ENCODE measurements around the gene TSHZ2. TPM values are rescaled to one million over a fixed set of nuclear protein-coding genes. Genes with fewer than 3 reads are reported as not detected.

Gene TSHZ2
- total RNA-seq, 1 experiment from 2014 or later, result 0.20 TPM

DNA sequence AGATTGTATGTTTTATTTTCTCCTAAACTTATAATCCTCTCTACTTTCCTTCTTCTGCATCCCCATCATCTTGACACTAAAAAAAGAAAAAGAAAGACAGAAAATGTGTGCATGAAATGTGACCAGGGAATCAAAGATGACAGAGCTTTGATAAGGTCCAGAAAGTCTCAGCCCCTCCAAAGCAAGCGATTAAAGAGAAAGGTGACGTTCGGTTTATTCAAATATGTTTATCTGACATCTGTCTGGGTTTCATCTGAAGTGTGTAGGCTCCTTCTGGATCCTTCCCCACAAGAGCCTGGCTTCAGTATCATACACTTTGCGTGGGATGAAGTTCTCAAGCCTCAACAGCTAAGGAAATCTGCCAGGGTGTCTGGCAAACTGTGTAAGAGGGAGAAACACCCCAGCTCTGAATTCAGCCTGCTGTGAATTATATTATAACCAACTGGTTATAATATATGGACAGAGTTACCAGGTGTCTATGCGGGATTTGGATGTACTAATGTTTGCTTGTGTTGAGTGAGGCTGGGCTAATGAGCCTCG is 358.5 kb downstream of the TSHZ2 start (continued):
- TF ChIP-seq, protein P1, sequence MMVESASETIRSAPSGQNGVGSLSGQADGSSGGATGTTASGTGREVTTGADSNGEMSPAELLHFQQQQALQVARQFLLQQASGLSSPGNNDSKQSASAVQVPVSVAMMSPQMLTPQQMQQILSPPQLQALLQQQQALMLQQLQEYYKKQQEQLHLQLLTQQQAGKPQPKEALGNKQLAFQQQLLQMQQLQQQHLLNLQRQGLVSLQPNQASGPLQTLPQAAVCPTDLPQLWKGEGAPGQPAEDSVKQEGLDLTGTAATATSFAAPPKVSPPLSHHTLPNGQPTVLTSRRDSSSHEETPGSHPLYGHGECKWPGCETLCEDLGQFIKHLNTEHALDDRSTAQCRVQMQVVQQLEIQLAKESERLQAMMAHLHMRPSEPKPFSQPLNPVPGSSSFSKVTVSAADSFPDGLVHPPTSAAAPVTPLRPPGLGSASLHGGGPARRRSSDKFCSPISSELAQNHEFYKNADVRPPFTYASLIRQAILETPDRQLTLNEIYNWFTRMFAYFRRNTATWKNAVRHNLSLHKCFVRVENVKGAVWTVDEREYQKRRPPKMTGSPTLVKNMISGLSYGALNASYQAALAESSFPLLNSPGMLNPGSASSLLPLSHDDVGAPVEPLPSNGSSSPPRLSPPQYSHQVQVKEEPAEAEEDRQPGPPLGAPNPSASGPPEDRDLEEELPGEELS (CRISPR knock-in tag; IDR thresholded peaks at IDR 0.05), result no peak

DNA sequence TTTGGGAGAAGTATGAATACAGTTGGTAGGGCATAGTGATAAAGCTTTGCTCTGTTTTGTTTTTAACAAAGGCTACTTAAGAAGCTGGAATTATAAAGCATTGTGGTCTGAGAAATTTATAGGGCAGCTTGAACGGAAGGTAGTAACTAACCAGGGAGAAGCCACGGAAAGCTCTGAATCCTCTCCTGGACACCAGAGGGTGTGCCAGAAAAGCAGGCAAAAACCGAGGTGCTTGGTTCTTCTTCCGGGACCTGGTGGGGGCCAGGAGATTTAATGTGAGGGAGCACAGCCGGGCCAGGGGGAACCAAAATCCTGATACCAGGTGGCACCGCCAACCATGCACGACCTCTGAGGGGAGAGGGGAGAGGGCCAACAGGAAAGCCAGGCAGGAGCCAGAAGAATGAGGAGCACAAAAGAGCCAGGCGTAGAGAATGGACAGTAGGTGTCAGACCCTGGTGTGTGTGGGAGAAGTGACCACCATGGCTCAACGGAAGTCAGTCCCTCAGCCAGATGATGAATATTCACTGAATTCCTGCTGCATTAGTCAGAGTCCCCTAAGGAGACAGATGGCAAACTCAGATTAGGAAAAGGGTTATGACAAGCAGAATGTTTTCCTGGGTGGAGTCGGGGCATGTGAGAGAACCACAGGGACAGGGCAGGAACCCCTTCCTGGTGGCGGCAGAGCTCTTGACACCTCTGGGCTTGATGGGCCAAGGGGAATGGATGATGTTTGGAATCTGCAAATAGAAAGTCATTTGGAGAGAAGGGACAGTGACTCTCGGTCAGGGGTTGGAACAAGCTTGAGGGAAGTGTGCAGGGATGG is 359.2 kb downstream of the TSHZ2 start:
- DNase-seq (ENCODE audit: low spot score), result no peak
- peak overlapping the region; percentile 86 for H3K27ac Mint-ChIP-seq
- peak; percentile 73 for ATAC-seq
- 0 out of 2 replicates have a peak, but pooled peaks cover 3% of the 10 kb centered on the region for H3K9me3 Mint-ChIP-seq
- POLR2A ChIA-PET, result no interaction called here
- H3K36me3 Mint-ChIP-seq, result no peaks in the 10 kb centered on the region; the same call in 1 of the 2 replicates
- CTCF ChIA-PET, result interaction anchor here (1.5 kb wide), 1 partner anchor 16 kb away, joined by 3 read pairs; no protein-coding TSS in a partner anchor
- TF ChIP-seq, protein P2, sequence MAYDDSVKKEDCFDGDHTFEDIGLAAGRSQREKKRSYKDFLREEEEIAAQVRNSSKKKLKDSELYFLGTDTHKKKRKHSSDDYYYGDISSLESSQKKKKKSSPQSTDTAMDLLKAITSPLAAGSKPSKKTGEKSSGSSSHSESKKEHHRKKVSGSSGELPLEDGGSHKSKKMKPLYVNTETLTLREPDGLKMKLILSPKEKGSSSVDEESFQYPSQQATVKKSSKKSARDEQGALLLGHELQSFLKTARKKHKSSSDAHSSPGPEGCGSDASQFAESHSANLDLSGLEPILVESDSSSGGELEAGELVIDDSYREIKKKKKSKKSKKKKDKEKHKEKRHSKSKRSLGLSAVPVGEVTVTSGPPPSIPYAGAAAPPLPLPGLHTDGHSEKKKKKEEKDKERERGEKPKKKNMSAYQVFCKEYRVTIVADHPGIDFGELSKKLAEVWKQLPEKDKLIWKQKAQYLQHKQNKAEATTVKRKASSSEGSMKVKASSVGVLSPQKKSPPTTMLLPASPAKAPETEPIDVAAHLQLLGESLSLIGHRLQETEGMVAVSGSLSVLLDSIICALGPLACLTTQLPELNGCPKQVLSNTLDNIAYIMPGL (CRISPR knock-in tag; IDR thresholded peaks at IDR 0.05), result no peak
- TF ChIP-seq ZNF232 (CRISPR knock-in tag; IDR thresholded peaks at IDR 0.05) (no peak), OVOL2 (CRISPR knock-in tag; IDR thresholded peaks at IDR 0.05; ENCODE audit: borderline replicate concordance) (no peak), FOXP1 (CRISPR knock-in tag; IDR thresholded peaks at IDR 0.05; ENCODE audit: borderline replicate concordance) (no peak)
- no peak overlapping the region for H3K4me3 Mint-ChIP-seq
- H3K4me1 Mint-ChIP-seq, result peaks cover 28% of the 10 kb centered on the region
- no peaks in the 10 kb centered on the region for H3K27me3 Mint-ChIP-seq (ENCODE audit: low read depth)

DNA sequence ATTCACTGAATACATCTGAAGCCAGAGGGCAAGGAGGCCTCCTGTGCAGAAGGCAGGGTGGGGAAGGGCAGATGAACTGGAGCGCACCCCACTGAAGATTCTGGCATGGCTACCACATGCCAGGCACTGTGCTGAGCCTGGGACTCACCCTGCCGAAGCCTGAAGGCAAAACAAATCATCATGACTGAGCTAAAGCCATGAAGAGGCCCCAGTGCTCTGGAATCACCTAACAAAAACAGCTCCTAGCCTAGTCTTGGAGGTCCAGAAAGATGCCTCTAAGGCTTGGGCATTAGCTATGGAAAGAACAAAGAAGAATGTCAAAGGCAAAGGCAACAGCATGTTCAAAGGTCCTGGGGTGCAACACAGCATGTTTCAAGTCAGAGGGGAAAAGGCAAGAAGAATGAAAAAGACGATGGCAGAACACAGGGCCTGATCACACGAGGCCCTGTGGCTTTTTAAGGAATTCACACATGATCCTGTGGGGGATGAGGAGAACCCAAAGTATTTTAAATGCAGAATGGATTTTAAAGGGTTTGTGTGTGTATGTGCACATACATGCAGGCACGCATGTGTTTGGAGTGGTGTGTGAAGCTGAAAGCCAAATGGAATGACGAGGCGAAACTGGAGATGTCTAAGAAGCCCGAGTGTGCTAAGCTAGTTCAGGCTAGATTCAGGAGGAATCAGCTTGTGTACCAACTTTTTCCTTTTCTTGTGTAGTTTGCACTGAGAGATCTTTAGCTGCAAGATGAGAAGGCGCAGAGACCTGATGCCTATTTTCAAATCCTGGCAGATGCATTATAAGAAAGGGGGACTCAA is 360.1 kb downstream of the TSHZ2 start:
- no peaks in the 10 kb centered on the region for H3K27me3 Mint-ChIP-seq (ENCODE audit: low read depth)
- H3K9me3 Mint-ChIP-seq, result no peaks in the 10 kb centered on the region
- H3K4me1 Mint-ChIP-seq, result peaks cover 28% of the 10 kb centered on the region
- DNase-seq (ENCODE audit: low spot score), result no peak
- H3K36me3 Mint-ChIP-seq, result no peaks in the 10 kb centered on the region; the same call in 1 of the 2 replicates
- no peak overlapping the region for H3K4me3 Mint-ChIP-seq
- TF ChIP-seq ZNF423 (CRISPR knock-in tag; IDR thresholded peaks at IDR 0.05) (no peak), ZNF416 (CRISPR knock-in tag; IDR thresholded peaks at IDR 0.05) (no peak), FOXK1 (CRISPR knock-in tag; IDR thresholded peaks at IDR 0.05) (no peak), GTF2I (CRISPR knock-in tag; conservative IDR thresholded peaks at IDR 0.05) (no peak)
- TF ChIP-seq, protein P3, sequence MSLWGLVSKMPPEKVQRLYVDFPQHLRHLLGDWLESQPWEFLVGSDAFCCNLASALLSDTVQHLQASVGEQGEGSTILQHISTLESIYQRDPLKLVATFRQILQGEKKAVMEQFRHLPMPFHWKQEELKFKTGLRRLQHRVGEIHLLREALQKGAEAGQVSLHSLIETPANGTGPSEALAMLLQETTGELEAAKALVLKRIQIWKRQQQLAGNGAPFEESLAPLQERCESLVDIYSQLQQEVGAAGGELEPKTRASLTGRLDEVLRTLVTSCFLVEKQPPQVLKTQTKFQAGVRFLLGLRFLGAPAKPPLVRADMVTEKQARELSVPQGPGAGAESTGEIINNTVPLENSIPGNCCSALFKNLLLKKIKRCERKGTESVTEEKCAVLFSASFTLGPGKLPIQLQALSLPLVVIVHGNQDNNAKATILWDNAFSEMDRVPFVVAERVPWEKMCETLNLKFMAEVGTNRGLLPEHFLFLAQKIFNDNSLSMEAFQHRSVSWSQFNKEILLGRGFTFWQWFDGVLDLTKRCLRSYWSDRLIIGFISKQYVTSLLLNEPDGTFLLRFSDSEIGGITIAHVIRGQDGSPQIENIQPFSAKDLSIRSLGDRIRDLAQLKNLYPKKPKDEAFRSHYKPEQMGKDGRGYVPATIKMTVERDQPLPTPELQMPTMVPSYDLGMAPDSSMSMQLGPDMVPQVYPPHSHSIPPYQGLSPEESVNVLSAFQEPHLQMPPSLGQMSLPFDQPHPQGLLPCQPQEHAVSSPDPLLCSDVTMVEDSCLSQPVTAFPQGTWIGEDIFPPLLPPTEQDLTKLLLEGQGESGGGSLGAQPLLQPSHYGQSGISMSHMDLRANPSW (CRISPR knock-in tag; conservative IDR thresholded peaks at IDR 0.05; ENCODE audit: low read depth), result no peak
- TF ChIP-seq, protein P4, sequence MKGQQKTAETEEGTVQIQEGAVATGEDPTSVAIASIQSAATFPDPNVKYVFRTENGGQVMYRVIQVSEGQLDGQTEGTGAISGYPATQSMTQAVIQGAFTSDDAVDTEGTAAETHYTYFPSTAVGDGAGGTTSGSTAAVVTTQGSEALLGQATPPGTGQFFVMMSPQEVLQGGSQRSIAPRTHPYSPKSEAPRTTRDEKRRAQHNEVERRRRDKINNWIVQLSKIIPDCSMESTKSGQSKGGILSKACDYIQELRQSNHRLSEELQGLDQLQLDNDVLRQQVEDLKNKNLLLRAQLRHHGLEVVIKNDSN (CRISPR knock-in tag; IDR thresholded peaks at IDR 0.05), result no peak
- TF ChIP-seq, protein P5, sequence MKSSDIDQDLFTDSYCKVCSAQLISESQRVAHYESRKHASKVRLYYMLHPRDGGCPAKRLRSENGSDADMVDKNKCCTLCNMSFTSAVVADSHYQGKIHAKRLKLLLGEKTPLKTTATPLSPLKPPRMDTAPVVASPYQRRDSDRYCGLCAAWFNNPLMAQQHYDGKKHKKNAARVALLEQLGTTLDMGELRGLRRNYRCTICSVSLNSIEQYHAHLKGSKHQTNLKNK (CRISPR knock-in tag; IDR thresholded peaks at IDR 0.05), result no peak
- TF ChIP-seq, protein P6, sequence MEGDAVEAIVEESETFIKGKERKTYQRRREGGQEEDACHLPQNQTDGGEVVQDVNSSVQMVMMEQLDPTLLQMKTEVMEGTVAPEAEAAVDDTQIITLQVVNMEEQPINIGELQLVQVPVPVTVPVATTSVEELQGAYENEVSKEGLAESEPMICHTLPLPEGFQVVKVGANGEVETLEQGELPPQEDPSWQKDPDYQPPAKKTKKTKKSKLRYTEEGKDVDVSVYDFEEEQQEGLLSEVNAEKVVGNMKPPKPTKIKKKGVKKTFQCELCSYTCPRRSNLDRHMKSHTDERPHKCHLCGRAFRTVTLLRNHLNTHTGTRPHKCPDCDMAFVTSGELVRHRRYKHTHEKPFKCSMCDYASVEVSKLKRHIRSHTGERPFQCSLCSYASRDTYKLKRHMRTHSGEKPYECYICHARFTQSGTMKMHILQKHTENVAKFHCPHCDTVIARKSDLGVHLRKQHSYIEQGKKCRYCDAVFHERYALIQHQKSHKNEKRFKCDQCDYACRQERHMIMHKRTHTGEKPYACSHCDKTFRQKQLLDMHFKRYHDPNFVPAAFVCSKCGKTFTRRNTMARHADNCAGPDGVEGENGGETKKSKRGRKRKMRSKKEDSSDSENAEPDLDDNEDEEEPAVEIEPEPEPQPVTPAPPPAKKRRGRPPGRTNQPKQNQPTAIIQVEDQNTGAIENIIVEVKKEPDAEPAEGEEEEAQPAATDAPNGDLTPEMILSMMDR (IDR thresholded peaks at IDR 0.05), result no peak
- CTCF ChIA-PET, result interaction anchor here (1.1 to 1.5 kb wide), 2 partner anchors 16 to 124 kb away, joined by 3 read pairs; no protein-coding TSS in a partner anchor
- no peak for ATAC-seq
- POLR2A ChIA-PET, result no interaction called here
- no peak overlapping the region for H3K27ac Mint-ChIP-seq

All from WTC11 (cell line).